ENCODE results near the gene PITX1.

DNA sequence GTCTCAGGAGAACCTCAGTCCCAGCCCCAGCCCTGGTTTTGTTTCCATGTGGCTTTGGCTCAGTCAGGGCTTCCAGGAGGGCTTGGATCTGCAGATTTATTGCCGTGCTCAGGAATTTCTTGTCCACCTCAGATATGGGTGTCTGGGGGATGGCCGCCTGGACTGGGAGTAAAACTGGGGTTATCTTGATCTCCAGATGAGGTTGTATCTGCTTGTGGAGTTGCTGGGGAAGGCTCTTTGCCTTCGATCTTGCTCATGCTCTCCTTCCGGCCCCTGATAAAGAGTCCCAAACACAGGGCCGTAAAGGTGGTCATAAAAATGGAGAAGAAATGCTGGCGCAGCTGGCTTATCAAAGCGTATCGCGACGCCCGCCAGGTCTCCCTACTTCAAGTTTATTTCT, 17.8 kb upstream of the PITX1 start:
- TF ChIP-seq, protein P1, sequence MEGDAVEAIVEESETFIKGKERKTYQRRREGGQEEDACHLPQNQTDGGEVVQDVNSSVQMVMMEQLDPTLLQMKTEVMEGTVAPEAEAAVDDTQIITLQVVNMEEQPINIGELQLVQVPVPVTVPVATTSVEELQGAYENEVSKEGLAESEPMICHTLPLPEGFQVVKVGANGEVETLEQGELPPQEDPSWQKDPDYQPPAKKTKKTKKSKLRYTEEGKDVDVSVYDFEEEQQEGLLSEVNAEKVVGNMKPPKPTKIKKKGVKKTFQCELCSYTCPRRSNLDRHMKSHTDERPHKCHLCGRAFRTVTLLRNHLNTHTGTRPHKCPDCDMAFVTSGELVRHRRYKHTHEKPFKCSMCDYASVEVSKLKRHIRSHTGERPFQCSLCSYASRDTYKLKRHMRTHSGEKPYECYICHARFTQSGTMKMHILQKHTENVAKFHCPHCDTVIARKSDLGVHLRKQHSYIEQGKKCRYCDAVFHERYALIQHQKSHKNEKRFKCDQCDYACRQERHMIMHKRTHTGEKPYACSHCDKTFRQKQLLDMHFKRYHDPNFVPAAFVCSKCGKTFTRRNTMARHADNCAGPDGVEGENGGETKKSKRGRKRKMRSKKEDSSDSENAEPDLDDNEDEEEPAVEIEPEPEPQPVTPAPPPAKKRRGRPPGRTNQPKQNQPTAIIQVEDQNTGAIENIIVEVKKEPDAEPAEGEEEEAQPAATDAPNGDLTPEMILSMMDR (IDR thresholded peaks at IDR 0.05), result no peak
- TF ChIP-seq POLR2A (IDR thresholded peaks at IDR 0.05), result no peak
